HG03378 (cell line): ENCODE measurements around the gene CACNA1G.

ENCODE experiments used
- ATAC-seq: cut with Tn5 transposase; IDR thresholded peaks from one replicate; pipeline ENCODE4 v1.9.1; 2021; ENCODE audit warnings: mild to moderate bottlenecking, moderate library complexity; ENCODE audit not compliant: unreplicated experiment

The CACNA1G gene

DNA sequence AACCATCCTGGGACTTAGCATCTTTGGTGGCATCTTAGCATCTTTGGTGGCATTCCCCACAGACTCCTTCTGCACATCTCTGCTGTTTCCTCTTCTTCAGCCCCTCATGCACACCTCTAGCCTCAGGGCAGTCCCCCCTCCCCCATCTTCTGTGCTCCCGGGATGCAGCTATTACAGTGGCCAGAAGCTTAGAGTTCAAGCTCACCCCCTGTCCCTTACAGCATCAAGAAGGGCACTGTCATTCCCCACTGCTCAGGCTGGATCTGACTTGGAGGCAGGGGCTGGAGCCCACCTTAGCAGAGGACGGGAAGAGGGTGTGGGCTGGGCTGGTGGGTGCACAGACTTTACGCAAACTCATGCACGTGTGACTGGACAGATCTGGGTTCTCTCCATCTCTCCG lies 27.3 kb upstream of the CACNA1G start:
- no peak for ATAC-seq

DNA sequence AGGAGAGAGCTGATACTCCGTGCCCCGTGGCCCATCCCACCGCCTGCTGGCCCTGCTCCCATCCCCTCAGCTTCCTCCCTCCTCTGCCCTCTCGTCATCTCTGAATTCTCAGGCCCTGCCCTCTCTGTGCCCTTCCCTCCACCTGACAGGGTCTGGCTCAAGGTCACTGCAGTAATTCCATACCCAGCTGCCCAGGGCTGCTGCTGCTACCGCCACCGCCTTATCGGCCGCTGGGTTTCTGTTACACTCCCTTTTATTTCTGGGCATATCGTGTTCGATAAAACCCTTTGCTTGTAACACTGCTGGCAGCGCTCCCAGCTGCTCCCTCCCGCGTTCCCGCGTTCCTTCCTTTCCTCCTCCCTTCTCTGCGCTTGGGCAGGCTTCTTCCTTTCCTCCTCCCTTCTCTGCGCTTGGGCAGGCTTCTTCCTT lies 26.8 kb upstream of the CACNA1G start:
- no peak for ATAC-seq

- ATAC-seq: no peak
Observed at GRCh38 chr17:50534222-50534978, 26.1 kb upstream of the CACNA1G start.

DNA sequence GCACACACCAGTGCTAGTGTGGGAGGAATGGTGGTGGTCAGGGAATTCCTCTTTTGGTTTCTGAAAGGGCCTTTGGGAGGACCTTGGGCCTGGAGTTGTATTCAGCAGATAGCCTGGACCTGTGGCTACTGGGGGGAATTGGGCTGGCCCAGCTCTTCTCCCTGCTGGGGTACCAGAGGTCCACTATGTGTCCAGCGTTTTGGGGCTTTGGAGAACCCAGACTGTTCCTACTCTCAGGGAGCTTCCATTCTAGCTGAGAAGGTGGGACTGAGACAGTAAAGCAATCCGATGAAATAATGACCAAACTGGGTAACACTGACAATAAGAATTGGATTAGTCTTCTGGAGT lies 25.6 kb upstream of the CACNA1G start:
- no peak for ATAC-seq

DNA sequence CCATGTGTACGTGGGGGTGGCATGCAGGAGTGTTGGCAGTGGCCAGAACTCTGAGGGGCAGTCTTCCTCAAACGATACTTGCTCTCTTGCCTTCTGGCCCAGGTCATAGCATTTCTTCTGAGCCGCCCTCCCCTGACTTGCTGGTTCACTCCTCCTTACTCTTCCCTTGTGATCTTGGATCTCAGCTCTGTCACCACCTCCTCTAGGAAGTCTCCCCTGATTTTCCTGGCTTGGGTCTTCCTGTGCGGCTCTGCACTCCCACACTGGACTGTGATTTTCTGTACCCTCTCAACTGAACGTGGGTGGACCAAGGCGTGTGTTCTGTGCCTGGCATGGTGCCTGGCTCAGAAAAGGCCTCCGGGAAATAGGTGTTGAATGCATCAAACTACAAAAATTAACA lies 25.1 kb upstream of the CACNA1G start:
- ATAC-seq: no peak

GRCh38 chr17:50536683-50537646 lies 23.6 kb upstream of the CACNA1G start:
- ATAC-seq: no peak

DNA sequence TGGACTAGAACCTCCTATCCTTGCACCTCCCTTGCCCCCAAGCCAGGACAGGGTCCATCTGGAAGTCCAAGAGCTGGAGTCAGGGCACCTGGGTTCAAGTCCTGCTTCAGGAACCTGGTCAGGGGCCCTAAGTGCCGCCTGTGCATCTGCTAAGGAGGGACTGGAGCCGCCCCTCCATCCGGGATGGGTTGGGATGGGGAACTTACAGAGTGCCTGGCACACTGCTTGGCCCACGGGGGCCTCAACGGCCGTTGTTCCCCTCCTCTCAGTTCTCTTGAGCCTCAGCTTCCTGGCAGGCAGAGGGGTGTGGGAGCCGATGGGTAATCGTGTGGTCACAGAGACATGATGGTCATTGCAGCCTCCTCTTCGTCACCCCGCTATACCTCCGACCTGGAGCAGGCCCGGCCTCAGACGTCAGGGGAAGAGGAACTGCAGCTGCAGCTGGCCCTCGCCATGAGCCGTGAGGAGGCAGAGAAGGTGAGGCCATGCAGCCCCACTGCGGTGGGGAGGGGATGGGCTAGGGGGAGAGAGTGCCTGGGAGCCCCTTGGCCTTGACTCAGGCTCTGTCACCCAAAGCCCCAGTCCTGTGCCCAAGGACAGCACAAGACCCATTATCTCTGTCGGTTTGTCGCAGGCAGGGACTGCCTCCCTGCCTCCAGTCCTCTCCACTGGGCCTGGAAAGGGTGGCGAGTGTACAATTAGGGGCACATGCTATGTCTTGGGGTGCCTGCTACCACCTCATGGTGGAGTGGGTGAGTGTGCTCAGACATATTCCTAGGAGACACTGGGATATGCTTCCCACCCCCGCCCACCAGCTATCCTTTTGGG lies 22.6 kb upstream of the CACNA1G start:
- ATAC-seq: no peak

- no peak for ATAC-seq
Observed at GRCh38 chr17:50538549-50539410, 21.7 kb upstream of the CACNA1G start.

GRCh38 chr17:50539762-50540559 lies 20.6 kb upstream of the CACNA1G start:
- ATAC-seq: no peak

DNA sequence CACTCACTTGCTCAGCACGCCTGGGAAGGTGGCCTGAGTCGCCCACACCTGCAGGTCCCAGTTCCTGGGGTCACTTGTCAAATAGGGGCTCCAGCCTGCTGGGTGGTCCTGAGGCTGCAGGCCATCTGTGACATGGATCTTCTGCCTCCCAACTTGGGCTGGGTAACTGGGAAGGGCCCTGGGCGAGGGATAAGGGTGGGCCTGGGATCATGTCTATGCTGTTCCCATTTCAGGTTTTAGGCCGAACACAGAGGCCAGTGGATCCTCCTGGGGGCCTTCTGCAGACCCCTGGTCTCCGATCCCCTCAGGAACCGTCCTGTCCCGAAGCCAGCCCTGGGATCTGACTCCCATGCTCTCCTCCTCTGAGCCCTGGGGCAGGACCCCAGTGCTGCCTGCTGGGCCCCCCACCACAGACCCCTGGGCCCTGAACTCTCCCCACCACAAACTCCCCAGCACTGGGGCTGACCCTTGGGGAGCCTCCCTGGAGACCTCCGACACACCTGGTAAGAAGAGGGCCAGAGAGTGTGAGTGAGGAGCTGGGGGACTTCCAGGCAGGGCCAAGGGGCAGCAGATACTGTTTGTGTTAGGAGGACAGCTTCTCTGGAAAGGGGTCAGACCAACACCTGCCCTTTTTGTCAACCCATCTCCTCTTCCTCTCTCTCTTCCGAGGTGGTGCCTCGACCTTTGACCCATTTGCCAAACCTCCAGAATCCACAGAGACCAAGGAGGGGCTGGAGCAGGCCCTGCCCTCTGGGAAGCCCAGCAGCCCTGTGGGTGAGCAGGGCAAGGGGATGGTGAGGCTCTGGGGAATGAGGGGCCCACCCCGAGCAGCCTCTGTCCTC lies 19.7 kb upstream of the CACNA1G start:
- no peak for ATAC-seq

DNA sequence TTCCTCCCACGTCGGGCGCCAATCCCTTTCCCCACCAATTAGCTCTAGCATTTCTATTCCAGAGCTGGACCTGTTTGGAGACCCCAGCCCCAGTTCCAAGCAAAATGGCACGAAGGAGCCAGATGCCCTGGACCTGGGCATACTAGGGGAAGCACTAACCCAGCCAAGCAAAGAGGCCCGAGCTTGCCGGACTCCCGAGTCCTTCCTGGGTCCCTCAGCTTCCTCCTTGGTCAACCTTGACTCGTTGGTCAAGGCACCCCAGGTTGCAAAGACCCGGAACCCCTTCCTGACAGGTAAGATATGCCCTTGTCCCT lies 19.2 kb upstream of the CACNA1G start:
- no peak for ATAC-seq

GRCh38 chr17:50541716-50542688 lies 18.5 kb upstream of the CACNA1G start:
- ATAC-seq: peak; percentile 40

DNA sequence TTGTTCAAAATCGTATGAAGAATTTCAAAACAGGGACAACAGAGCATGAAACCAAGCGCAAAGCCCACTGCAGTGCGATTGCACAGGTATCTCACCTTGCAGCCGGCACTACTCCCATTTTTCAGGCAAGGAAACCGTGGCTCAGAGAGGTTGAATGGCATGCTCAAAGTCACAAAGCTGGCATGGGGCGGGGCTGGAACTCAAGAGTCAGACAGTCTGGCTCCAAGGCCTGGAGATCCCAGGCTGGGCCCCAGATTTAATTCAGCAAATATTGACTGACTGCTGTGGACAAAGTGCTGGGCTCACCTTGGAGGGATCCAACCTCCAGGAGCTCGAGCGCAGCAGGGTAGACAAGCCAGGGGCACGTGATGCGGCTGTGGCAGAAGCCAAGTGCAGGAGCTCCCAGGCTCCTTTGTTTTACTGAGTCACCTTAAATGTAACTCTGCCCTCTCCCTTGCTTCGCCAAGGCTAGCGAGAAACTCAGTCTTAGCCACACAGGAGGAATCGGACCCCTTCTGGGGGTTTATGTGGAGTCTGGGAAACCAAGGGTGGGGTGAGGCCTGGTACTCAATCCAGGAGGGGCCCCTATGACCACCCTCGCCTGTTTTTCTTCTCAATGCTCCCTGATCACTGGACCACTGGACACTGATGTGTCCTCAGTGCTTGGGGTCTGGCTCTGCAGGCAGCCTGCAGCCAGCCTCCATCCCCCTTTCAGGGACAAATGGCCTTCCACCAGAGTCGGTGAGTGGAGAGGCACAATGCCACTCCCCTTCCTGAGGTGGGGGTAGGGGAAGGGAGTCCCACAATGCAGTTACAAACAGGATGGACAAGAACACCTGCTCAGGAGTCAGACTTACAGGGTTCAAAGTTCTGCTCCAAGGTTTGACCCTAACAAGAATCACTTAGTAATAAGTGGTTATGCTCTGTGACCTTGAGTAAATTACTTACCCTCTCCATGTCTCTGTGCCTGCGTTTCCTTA lies 17.4 kb upstream of the CACNA1G start:
- ATAC-seq: no peak

DNA sequence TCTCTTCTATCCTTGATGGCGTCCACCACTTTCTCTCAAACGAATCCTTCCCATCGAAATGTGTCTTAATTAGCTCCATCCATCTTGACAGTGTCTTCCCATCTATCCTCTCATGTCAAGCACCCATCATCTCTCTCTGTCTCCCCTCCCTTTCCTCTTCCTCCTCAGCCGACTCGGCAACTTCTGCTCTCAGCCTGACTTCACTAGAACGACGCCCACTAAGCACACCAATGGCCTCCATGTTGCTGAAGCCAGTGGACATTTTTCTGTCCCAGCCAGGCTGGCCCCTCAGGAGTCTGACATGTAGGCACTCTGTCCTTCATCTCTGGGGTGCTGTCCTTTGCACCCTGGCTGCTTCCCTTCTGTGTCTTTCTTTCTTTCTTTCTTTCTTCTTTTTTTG lies 16.0 kb upstream of the CACNA1G start:
- ATAC-seq: no peak

DNA sequence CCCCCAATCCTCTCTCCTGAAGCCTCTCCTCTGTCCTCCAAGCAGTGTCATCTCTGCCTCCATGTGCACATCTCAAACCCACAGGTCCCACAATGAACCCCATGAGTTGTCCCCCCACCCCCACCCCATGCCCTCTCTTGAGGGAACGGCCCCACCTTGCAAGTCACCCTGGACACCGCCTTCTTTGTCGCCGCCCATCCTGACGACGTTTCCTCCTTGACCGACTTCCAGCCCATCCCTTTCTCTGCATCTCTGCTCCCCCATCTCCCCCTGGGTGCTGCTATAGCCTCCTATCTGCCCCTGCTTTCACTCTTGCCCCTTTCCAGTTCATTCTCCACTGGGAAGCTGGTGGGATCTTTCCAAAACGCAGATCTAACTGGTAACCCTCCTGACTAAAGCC lies 15.2 kb upstream of the CACNA1G start:
- ATAC-seq: no peak

DNA sequence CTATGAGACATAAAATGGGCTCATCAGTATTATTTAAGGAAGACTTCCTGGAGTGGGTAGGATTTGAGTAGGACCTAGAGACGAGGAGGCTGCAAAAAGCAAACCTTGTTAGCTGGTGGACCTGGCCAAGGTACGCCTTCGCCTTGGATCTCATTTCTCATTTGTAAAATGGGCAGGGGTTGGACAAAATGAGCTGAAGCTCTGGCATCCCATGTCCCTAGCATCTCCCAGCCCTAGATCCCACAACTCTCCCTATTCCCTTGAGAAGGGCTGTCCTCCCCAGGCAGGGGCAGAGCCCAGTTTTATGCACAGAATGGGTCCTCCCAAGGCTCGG lies 13.8 kb upstream of the CACNA1G start:
- ATAC-seq: no peak
